B cell (primary cell): ENCODE results near the gene ALG8.

Experiments used
- CTCF ChIP-seq: fragments of 200-600 bp; IDR thresholded peaks from one replicate; pipeline ENCODE4 v1.8.0; 2022; ENCODE audit warnings: antibody characterized with exemption, mild to moderate bottlenecking
- EZH2 ChIP-seq: IDR thresholded peaks from 2 replicates; pipeline ENCODE4 v1.6.1; 2012; ENCODE audit warnings: borderline replicate concordance, low read depth, mild to moderate bottlenecking, moderate library complexity, low read length; ENCODE audit not compliant: insufficient read depth, poor library complexity, severe bottlenecking

- TF ChIP-seq CTCF (no peak), EZH2 (no peak)
These were observed 40.1 kb upstream of the ALG8 start for GRCh38 chr11:78179459-78180071.
